ENCODE data around the gene ARMC6.

ARMC6 gene

DNA sequence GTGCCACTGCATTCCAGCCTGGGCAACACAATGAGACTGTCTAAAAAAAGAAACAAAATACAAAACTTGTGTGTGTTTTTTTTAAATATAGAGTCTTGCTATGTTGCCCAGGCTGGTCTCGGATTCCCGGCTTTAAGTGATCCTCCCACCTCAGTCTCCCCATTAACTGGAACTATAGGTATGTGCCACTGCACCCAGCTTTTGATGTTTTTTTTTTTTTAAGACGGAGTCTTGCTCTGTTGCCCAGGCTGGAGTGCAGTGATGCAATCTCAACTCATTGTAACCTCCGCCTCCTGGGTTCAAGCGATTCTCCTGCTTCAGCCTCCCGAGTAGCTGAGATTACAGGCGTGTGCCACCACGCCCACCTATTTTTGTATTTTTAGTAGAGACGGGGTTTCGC lies 37.1 kb upstream of the ARMC6 start:
- Histone ChIP-seq H3K9me3 (ENCODE audit: control insufficient read depth, insufficient read depth, low read depth, low read length) (no peaks in the 10 kb centered on the region), H3K4me3 (ENCODE audit: low read depth, low read length) (no peak overlapping the region), H3K27ac (ENCODE audit: extremely low read depth, low read depth, low read length) (no peak overlapping the region), H3K36me3 (ENCODE audit: control insufficient read depth in 2 of 2, insufficient read depth in 1 of 2, low read length in 2 of 2) (peaks cover 39 to 83% of the 10 kb centered on the region in 2 experiments), H3K4me1 (ENCODE audit: control insufficient read depth, insufficient read depth, low read length) (no peaks in the 10 kb centered on the region)
- TF ChIP-seq ZNF121 (tag by site-specific recombination; IDR thresholded peaks at IDR 0.05) (peak; percentile 72; the same call in 1 of the 2 replicates), ZNF211 (tag by site-specific recombination; IDR thresholded peaks at IDR 0.05; ENCODE audit: low read depth) (no peak)
- ChIA-PET POLR2A (no interaction called here), CTCF (interaction anchor here (1.1 to 3.0 kb wide), 5 partner anchors 9 to 490 kb away, joined by 3 to 24 read pairs (median 4); no protein-coding TSS in a partner anchor)

- Histone ChIP-seq H3K9me3 (ENCODE audit: control insufficient read depth, insufficient read depth, low read depth, low read length) (no peaks in the 10 kb centered on the region), H3K36me3 (ENCODE audit: control insufficient read depth in 2 of 2, insufficient read depth in 1 of 2, low read length in 2 of 2) (peaks cover 44 to 83% of the 10 kb centered on the region in 2 experiments), H3K27ac (ENCODE audit: extremely low read depth, low read depth, low read length) (peak overlapping the region; percentile 24; the same call in 1 of the 2 replicates), H3K4me1 (ENCODE audit: control insufficient read depth, insufficient read depth, low read length) (no peaks in the 10 kb centered on the region), H3K4me3 (ENCODE audit: low read depth, low read length) (no peak overlapping the region)
- TF ChIP-seq ZNF548 (tag by site-specific recombination; IDR thresholded peaks at IDR 0.05) (no peak), ZBTB20 (tag by site-specific recombination; IDR thresholded peaks at IDR 0.05) (peak; percentile 74), ZNF629 (tag by site-specific recombination; IDR thresholded peaks at IDR 0.05) (no peak; the same call in 1 of the 2 replicates), SETDB1 (IDR thresholded peaks at IDR 0.05; ENCODE audit: insufficient read length, low read length) (no peak), PRDM10 (tag by site-specific recombination; IDR thresholded peaks at IDR 0.05) (no peak)
- CTCF ChIA-PET: interaction anchor here (1.1 to 3.0 kb wide), 2 partner anchors 10 to 490 kb away, joined by 4 to 24 read pairs; no protein-coding TSS in a partner anchor
- POLR2A ChIA-PET: no interaction called here
These were observed 36.5 kb upstream of the ARMC6 start for GRCh38 chr19:18996796-18997394.

GRCh38 chr19:18998276-18998675 lies 35.1 kb upstream of the ARMC6 start:
- no peaks in the 10 kb centered on the region for H3K9me3 ChIP-seq (ENCODE audit: control insufficient read depth, insufficient read depth, low read depth, low read length)
- ChIA-PET CTCF (no interaction called here), POLR2A (no interaction called here)
- no peak overlapping the region for H3K27ac ChIP-seq (ENCODE audit: extremely low read depth, low read depth, low read length)
- no peak overlapping the region for H3K4me3 ChIP-seq (ENCODE audit: low read depth, low read length)
- H3K36me3 ChIP-seq (ENCODE audit: control insufficient read depth in 2 of 2, insufficient read depth in 1 of 2, low read length in 2 of 2): peaks cover 54 to 87% of the 10 kb centered on the region in 2 experiments
- TF ChIP-seq ZNF24 (tag by site-specific recombination; IDR thresholded peaks at IDR 0.05): no peak
- TF ChIP-seq SCRT1 (tag by site-specific recombination; IDR thresholded peaks at IDR 0.05; ENCODE audit: borderline replicate concordance): no peak
- TF ChIP-seq ZEB2 (tag by site-specific recombination; IDR thresholded peaks at IDR 0.05): no peak
- TF ChIP-seq, protein P1, sequence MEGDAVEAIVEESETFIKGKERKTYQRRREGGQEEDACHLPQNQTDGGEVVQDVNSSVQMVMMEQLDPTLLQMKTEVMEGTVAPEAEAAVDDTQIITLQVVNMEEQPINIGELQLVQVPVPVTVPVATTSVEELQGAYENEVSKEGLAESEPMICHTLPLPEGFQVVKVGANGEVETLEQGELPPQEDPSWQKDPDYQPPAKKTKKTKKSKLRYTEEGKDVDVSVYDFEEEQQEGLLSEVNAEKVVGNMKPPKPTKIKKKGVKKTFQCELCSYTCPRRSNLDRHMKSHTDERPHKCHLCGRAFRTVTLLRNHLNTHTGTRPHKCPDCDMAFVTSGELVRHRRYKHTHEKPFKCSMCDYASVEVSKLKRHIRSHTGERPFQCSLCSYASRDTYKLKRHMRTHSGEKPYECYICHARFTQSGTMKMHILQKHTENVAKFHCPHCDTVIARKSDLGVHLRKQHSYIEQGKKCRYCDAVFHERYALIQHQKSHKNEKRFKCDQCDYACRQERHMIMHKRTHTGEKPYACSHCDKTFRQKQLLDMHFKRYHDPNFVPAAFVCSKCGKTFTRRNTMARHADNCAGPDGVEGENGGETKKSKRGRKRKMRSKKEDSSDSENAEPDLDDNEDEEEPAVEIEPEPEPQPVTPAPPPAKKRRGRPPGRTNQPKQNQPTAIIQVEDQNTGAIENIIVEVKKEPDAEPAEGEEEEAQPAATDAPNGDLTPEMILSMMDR (tag by site-specific recombination; IDR thresholded peaks at IDR 0.05): no peak
- TF ChIP-seq KLF10 (tag by site-specific recombination; IDR thresholded peaks at IDR 0.05): no peak
- TF ChIP-seq ZNF768 (tag by site-specific recombination; IDR thresholded peaks at IDR 0.05): no peak
- TF ChIP-seq ZNF514 (tag by site-specific recombination; IDR thresholded peaks at IDR 0.05): no peak
- TF ChIP-seq HOXC10 (CRISPR knock-in tag; IDR thresholded peaks at IDR 0.05): no peak
- no peak for TF ChIP-seq ZNF157 (tag by site-specific recombination; IDR thresholded peaks at IDR 0.05)
- TF ChIP-seq KLF9 (tag by site-specific recombination; IDR thresholded peaks at IDR 0.05; ENCODE audit: low read depth): no peak
- no peak for TF ChIP-seq MEIS1 (CRISPR knock-in tag; IDR thresholded peaks at IDR 0.05; ENCODE audit: borderline replicate concordance)
- TF ChIP-seq ZNF211 (tag by site-specific recombination; IDR thresholded peaks at IDR 0.05; ENCODE audit: low read depth): no peak
- no peak for TF ChIP-seq ZNF174 (tag by site-specific recombination; IDR thresholded peaks at IDR 0.05)
- TF ChIP-seq BCL6B (tag by site-specific recombination; IDR thresholded peaks at IDR 0.05): no peak
- no peak for TF ChIP-seq ZNF324 (tag by site-specific recombination; IDR thresholded peaks at IDR 0.05)
- no peaks in the 10 kb centered on the region for H3K4me1 ChIP-seq (ENCODE audit: control insufficient read depth, insufficient read depth, low read length)

All from HEK293 (cell line).